A673 (cell line): ENCODE results near the gene GRID1.

Experiments
- CTCF ChIP-seq: fragments of 300-800, 200-600 bp; sonication (generic); conservative IDR thresholded peaks from 2 replicates; pipeline ENCODE4 v1.5.1; 2017; ENCODE audit warnings: low read depth, mild to moderate bottlenecking, antibody characterized with exemption, low read length, moderate library complexity, mixed read lengths
- EZH2 ChIP-seq: fragments of 200-600 bp; sonication (generic); IDR thresholded peaks from 2 replicates; pipeline ENCODE4 v1.6.1; 2017; ENCODE audit warnings: borderline replicate concordance, low read depth, mild to moderate bottlenecking, mixed read lengths, antibody characterized with exemption, low read length; ENCODE audit not compliant: poor library complexity, severe bottlenecking

GRCh38 chr10:85667638-85668233 is 698.9 kb downstream of the GRID1 start:
- TF ChIP-seq CTCF, result no peak
- no peak for TF ChIP-seq EZH2
